GM21576 (cell line): ENCODE measurements around the gene BACH2.
"Not testable (repeated sequence)": the region's sequence is repeated elsewhere in the genome, so short reads cannot be mapped to it uniquely, and the experiment has no call there.

Experiments used
- ATAC-seq: cut with Tn5 transposase; IDR thresholded peaks from one replicate; pipeline ENCODE4 v1.9.1; 2021; ENCODE audit warnings: mild to moderate bottlenecking, moderate library complexity; ENCODE audit not compliant: unreplicated experiment

Gene BACH2

DNA sequence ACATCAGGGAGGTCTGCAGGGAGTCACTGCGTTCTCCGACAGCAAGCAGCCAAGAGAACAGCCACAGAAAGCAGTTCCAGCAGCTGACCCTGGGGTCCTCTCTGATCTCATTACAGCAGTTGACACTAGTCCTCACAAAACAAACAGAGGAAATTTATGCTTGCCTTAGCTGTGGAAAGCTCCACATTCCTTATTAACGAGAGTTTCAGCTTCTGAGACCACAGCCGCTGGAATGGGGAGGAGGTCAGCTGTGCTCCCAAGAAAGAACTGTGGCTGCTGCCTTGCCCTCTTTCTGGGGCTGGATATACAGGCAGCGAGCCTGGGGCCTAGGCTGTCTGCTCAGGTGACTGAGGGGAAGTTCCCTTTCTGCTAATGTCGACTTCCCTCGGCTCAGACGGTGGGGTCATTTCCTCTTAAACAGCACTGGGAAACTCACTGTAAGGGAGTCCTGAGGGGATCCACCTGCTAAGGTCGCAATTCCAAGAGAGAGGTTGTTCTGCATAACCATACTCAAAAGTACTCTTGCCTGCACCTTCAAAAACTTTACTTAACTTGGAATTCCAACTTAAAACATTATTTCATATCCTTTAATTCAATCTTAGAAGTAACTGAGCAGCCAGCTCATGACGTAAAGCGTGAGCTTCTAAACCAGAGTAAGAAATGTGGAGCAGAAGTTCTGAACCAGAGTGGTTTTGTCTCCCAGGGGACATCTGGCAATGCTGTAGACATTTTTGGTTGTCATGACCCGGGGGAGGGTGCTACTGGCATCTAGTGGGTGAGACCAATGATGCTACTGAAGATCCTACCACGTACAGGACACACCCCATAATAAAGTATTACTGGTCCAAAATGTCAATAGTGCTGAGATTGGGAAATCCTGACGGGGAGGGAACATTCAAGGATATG lies 80.3 kb downstream of the BACH2 start:
- ATAC-seq: peak; percentile 78

DNA sequence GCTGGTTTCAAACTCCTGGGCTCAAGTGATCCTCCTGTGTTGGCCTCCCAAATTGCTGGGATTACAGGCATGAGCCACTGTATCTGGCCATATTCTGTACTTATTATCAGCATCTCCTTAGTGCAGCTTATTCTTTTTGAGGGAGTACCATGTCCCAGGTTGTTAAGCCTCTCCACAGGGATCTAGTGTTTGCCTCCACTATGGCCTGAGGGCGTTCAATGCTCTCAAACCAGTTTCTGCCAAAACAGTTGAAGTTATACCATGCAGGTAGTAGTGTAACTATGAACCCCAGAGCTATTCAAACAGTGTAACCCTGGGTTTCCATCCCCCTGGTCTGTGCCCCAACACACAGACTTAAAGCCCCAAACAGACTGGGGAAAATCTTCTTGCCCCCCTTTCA lies 81.7 kb downstream of the BACH2 start:
- no peak for ATAC-seq

DNA sequence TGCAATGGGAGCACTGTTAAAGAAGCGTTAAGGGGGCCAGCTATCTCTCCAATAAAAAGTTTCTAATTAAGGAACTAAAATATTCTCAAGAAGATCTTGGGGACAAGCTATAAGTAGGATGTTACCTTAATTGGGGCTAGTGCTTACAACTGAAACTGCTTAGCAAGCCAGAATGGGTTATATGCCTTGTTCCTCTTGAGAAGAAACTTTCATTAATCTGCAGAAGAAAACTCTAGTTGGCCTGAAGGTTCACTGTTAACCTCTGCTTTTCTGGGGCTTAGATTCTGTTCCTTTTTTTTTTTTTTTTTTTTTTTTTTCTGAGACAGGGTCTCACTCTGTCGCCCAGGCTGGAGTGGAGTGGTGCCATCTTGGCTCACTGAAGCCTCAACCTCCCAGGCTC lies 82.2 kb downstream of the BACH2 start:
- no peak for ATAC-seq

DNA sequence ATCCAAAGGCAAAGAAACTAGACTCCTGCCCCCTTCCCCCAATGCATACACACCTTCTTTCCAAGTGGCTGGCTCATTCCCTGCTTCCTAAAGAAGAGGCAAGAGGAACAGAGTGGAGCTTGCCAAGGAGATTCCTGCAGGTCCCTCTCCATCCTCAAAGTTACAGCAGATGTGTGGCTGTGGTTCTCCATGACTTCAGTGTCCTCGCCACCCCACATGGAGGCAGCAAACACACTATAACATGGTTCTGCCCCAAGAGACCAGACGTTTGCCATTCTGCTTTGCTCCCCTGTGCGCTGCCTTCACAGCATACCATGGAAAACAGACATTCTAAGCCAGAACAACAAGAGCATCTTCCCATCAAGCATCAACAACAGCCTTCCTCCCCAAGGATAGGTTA lies 84.4 kb downstream of the BACH2 start:
- no peak for ATAC-seq

DNA sequence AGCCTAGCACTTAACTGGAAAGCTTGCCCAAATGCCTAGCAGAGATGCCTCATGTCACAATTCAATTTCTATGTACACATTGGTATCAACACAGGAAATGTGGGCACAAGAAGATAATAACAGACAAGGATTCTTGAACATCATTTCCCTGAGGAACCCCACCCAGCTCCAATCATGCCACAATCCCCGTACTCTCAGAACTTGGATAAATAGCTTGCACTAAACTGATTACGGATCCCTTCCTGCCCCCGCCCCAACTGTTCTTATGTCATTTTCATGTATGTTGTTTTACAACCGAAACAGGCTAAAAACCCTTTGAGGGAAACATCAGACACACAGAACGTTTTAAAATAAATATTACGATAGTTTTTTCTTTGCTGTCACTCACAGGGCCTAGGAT lies 87.1 kb downstream of the BACH2 start:
- no peak for ATAC-seq

DNA sequence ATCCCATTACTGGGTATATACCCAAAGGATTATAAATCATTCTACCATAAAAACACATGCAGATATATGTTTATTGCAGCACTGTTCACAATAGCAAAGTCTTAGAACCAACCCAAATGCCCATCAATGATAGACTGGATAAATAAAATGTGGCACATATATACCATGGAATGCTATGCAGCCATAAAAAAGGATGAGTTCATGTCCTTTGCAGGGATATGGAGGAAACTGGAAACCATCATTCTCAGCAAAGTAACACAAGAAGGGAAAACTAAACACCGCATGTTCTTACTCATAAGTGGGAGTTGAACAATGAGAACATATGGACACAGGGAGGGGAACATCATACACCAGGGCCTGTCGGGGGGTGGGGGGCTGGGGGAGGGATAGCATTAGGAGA lies 88.0 kb downstream of the BACH2 start:
- ATAC-seq: not testable (repeated sequence)

DNA sequence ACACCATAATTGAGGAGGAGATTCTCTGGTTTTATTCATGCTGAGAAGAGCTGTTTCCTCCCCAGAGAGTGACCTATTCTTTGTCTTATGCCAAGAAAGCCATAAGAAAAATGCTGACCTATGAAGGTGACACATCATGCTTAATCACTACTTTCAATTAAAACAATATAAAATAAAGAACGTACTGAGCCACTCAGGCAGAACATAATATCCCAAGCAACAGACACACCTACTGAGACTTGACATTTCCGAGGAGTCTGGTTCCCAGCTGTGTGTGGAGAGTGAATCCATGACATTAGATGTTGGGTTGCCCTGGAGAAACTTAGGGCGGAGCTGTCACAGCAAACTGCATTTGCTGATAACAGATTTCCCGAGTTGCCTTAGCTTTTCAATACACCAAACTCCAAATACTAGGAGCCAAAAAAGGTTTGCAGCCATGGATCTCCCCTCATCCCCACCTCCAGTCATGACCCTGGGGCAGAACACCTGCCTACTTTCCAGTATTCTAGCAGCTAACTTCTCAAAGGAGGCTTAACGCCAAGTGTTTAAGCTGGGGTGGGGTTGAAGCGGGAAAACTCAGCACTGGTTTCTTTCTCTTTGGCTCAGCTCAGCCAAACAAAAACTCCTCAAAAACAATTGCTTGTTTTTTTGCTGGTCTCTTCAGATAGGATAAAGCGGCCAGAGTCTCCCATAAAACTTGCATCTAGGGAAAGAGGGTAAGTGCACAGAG lies 92.2 kb downstream of the BACH2 start:
- no peak for ATAC-seq

DNA sequence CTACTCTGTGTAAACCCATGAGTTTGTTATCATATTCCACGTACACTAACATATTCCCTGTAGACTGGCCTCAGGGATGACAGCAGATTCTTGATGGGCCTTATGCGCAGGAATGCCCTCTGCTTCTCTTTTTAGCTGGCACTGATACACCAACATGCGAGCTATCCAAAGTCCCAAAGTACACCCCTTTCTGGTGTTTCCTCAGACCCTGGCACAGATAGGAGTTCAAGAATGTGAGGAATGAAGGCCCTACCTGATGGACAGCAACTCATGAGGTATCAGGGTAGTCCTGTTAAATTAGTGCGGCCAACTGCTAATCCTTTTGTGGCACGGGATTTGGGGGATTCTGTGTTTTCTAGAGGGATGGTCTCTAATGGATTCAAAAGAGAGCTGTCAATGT lies 93.0 kb downstream of the BACH2 start:
- ATAC-seq: no peak

DNA sequence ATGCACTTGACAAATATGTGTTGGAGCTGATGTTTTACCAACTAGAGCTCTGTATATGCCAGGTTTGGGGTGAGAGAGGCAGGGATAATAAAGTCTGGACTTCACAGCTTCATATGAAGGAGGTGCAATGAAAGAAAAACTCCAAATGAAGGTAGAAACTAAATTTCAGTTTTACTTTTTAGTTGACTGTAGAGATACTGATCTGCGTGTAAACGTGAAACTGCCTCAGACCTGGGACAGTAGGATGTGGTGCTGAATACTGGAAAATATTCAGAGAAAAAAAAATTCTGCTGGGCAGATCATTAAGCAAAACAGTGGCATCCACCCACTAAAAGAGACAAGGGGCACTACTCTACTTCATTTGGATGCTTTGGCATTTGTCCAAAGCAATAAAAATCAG lies 94.5 kb downstream of the BACH2 start:
- ATAC-seq: no peak

DNA sequence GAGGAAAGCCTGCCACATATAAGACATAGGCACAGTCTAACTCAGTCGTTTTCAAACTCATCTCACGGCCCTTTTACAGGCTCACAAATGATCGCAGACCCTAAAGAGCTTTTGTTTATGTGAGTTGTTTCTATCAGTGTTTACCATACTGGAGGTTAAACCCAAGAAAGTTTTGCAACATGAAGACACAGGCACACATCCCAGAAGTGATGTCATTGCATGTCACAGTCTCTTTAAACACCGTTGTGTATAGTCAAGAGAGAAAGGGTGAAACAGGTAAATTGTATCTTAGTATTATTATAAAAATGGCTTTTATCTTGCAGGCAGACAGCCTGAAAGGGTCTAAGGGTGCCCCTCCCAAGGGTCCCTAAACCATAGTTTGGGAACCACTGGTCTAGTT lies 96.7 kb downstream of the BACH2 start:
- ATAC-seq: no peak

DNA sequence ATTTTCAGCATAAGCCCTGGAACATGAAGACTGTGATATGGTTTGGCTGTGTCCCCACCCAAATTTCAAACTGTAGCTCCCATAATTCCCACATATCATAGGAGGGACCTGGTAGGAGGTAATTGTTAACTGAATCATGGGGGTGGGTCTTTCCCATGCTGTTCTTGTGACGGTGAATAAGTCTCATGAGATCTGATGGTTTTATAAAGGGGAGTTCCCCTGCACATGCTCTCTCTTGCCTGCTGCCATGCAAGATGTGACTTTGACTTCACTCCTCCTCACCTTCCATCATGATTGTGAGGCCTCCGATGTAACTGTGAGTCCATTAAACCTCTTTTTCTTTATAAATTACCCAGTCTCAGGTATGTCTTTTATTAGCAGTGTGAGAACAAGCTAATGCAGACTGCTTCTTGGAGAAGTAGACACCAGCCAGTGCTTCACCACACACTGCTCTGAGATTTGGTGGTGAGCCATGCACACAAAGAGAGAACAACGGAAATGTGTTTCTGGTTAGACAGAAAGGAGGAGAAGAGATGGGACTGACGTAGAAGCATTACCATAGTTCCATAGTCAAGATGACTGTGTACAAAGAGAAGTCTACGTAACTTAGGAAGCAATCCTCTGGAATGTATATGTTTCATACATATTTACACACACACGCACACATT lies 97.8 kb downstream of the BACH2 start:
- ATAC-seq: no peak

DNA sequence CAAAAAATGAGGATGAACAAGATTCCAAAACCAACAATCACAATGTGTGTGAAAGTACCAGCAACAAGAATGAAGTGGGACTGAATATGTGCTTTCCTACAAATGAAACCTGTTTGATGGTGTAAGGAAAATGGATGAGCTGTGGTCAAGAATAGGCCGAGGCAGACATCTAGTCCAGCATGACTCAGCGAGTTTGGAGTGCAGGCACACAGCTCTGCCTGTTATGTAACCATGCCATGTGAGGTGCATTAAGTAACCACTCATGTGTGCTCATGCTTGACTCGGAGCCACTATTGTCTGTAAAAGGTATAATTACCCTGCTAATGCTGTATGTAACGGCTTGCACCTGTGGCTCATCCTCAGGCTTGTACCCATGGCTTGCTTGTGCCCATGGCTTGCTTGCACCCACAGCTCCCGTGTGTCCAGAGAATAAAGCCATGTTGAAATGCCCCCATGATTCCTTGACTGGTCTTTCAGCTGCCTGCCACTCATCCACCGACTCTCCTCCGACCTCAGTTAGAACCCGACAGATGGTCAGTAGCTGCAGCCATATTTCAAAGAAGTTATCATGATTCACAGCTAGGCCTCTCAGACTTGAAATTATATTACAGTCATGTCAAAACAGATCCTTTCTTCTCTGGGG lies 98.7 kb downstream of the BACH2 start:
- no peak for ATAC-seq

DNA sequence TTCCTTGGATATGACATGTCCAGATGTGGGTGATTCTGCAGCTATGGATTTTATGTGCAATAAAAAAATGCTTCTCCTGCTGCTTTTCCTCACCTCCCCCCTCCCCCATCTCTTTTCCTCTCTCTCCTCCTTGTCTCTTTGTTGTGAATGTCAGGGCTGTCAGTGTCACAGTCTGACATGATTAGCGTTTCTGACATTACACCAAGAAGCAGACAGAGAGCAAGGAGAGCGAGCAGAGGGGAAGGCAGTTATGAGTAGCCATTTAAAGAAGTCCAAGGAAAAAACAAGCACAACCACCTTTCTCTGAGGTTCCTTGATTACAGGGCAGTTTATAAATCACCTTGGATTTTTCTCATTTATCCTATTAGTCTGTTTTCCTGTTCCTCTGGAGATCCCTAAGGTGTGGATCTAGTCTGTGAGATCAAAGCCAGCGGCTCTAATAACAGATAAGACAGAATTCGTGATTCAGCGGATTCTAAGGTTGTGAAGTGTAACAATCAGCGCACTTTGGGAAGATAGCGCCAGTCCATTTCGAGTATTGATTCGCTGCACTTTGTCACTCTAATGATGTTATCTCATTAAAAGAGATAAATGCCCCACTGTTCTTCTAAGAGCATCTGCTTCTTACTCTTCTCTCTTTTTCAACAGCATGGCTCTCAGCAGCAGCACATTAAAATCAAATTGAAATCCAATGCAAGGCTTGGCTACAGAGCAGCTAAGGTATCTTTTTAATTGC lies 101.4 kb downstream of the BACH2 start:
- no peak for ATAC-seq

DNA sequence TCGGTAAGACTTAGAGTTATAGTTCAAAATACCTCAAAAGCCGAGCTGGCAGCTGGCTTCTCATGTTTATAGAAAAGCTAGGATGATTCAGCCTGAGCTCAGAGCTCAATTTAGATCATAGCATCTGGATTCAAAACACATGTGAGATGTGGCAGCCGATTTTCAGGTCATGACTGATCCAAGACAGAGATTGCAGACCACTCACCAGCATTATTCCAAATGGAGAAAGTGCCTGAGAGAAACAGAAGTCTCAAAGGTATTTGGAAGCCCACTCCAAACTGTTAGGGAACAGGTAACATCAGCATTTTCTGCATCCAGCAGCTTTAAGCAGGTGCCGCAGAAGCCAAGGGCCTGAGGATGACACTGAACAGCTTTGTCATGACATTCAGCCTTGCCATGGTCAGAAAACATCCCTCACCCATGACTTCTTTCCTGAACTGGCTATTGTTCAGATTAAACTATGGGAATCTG lies 102.2 kb downstream of the BACH2 start:
- no peak for ATAC-seq

DNA sequence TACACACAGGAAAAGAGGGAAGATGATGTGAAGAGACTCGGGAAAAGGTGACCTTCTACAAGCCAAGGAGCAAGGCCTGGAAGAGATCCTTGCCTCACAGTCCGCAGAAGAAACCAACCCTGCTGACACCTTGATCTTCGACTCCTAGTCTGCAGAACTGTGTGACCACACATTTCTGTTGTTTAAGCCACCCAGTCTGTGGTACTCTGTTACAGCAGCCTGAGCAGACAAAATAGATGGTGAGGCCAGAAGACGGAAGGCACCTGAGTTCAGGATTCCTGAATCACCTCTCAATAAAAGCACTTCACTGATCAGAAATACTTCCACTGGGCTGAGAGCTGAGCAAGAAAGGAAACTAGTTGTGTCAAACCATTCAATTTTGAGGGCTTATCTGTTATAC lies 103.3 kb downstream of the BACH2 start:
- no peak for ATAC-seq

DNA sequence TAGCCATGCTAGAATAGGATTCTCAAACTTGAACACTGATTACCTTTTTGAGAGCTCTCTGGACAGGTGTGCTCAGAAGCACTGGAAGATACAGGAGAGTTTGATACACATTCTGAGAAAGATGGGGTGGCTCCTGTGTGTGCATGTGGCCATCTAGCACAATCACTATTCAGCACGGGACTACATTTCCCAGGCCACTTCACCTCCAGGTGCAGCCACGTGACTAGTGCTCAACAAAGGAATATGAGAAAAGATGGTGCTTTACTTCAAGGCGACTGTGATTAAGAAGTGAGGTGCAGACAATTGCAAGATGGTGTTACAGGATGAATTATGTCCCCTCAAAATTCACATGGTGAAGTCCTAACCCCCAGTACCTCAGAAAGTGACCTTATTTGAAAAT lies 103.8 kb downstream of the BACH2 start:
- ATAC-seq: no peak

DNA sequence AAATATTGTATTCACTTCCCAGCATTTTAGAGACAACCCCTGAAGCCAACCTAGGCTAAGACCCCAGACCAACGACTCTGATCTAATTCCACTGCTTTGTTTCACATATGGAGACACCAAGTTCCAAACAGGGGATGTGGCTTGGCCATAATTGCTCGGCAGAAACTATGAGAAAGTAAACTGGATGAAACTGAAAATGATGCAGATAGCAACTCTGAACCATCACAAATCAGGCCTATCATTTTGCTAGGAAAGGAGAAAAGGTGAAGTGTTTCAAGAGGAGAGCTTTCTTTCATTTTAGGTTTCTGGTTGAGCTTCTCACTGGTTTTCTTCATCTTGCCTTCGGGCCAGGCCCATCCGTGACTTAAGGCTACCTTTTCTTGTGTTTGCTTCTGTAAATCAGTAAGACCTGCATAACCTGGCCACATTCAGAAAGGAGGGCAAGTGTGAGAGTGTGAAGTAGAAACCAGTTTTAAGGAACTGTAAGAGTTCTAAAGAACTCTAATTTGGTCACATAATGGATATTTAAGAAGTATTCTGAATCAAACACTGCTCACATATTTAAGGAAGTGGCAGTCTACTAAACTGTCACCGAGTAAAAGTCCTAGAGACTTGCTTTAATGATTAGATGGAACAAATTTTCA lies 105.8 kb downstream of the BACH2 start:
- no peak for ATAC-seq

DNA sequence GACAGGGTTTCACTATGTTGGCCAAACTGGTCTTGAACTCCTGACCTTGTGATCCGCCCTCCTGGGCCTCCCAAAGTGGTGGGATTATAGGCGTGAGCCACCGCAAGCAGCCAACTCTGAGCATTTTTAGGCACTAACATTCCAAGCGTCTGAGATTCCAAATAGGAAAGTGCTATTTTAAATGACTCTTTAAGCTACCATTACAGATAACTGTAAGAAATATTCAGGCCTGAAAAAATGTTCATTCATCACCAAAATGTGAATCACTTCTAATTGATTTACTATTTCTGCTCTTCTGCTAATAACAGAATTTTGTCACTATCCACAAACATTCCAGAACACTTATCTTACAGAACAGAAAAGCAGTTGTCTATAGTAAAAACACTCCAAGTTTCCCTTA lies 106.5 kb downstream of the BACH2 start:
- no peak for ATAC-seq

DNA sequence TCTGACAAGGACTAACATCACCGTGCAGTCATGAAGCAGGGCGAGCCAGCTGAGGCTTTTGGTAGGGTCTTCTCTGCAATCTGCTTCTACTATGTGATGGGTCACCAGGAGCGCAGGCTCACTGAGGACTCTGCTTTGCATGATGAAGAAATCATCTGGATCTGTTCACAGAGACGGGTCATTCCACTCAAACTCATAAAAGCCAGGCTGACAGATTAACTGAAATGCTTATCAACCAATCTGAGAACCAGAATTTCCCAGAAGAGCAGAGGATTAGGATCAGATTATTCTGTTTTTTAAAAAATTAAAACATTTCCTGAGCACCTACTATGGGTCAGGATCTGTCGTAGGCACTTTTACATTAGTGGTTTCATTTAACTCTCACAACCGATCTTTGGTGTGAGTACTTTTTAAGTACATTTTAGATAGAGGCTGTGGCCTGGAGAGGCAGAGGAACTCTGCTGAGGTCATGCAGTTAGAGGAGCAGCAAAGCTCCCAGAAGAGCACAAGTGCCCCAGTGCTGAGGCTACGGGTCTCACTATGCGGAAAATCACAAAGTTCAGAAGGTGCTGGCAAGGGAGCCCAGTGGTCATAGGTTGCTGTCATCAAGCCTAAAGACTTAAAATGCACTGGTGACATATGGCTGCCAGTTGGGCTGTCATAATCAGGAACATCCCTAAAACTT lies 109.1 kb downstream of the BACH2 start:
- no peak for ATAC-seq
